Ishikawa (cell line): Measurements from ENCODE around the gene BICDL1.

Experiments used
- CEBPB ChIP-seq: IDR thresholded peaks from 2 replicates; pipeline ENCODE4 v1.6.1; 2012
- CREB1 ChIP-seq: IDR thresholded peaks from 2 replicates; pipeline ENCODE4 v1.6.1; 2012; ENCODE audit warnings: low read depth
- EGR1 ChIP-seq: IDR thresholded peaks from 2 replicates; pipeline ENCODE4 v1.6.1; 2012
- EP300 ChIP-seq: IDR thresholded peaks from 2 replicates; pipeline ENCODE4 v1.6.1; 2012; ENCODE audit warnings: borderline replicate concordance
- FOXM1 ChIP-seq: IDR thresholded peaks from 2 replicates; pipeline ENCODE4 v1.6.1; 2012; ENCODE audit warnings: low read depth, borderline replicate concordance
- MAX ChIP-seq: IDR thresholded peaks from 2 replicates; pipeline ENCODE4 v1.6.1; 2012
- NFIC ChIP-seq: IDR thresholded peaks from 2 replicates; pipeline ENCODE4 v1.6.1; 2012
- RAD21 ChIP-seq: IDR thresholded peaks from 2 replicates; pipeline ENCODE4 v1.6.1; 2012; ENCODE audit warnings: low read depth
- TAF1 ChIP-seq: IDR thresholded peaks from 2 replicates; pipeline ENCODE4 v1.6.1; 2012; ENCODE audit warnings: low read depth, mild to moderate bottlenecking
- TCF12 ChIP-seq: IDR thresholded peaks from 2 replicates; pipeline ENCODE4 v1.6.1; 2012; ENCODE audit warnings: low read depth
- TEAD4 ChIP-seq: IDR thresholded peaks from 2 replicates; pipeline ENCODE4 v1.6.1; 2012
- USF1 ChIP-seq: IDR thresholded peaks from 2 replicates; pipeline ENCODE4 v1.6.1; 2012
- YY1 ChIP-seq: IDR thresholded peaks from 2 replicates; pipeline ENCODE4 v1.6.1; 2012; ENCODE audit warnings: low read depth
- ZBTB7A ChIP-seq: IDR thresholded peaks from 2 replicates; pipeline ENCODE4 v1.6.1; 2012; ENCODE audit warnings: low read depth
- TF ChIP-seq, protein P1 (sequence below): IDR thresholded peaks from 2 replicates; pipeline ENCODE4 v1.6.1; 2012; ENCODE audit warnings: low read depth, mild to moderate bottlenecking

The BICDL1 gene

DNA sequence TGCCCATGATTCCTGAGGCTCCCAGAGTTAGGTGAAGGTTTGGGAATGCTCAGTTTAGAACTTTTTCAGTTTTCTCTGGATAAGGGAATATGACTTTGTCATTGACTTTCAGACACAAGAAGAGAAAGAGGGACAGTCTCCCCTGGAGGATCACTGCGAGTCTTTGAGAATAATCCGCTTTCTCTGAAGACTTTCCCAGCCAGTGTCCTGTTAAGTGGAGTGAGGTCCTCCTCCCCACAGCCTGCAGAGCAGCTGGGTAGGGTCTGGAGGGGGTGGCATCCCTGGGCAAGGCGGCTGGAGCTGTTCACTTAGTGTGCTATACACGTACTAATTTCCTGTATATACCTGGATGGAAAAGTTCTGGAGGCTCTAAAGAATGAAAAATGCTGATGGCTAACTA is 136.0 kb downstream of the BICDL1 start:
- TF ChIP-seq TCF12 (no peak), NFIC (no peak)
- TF ChIP-seq, protein P1, sequence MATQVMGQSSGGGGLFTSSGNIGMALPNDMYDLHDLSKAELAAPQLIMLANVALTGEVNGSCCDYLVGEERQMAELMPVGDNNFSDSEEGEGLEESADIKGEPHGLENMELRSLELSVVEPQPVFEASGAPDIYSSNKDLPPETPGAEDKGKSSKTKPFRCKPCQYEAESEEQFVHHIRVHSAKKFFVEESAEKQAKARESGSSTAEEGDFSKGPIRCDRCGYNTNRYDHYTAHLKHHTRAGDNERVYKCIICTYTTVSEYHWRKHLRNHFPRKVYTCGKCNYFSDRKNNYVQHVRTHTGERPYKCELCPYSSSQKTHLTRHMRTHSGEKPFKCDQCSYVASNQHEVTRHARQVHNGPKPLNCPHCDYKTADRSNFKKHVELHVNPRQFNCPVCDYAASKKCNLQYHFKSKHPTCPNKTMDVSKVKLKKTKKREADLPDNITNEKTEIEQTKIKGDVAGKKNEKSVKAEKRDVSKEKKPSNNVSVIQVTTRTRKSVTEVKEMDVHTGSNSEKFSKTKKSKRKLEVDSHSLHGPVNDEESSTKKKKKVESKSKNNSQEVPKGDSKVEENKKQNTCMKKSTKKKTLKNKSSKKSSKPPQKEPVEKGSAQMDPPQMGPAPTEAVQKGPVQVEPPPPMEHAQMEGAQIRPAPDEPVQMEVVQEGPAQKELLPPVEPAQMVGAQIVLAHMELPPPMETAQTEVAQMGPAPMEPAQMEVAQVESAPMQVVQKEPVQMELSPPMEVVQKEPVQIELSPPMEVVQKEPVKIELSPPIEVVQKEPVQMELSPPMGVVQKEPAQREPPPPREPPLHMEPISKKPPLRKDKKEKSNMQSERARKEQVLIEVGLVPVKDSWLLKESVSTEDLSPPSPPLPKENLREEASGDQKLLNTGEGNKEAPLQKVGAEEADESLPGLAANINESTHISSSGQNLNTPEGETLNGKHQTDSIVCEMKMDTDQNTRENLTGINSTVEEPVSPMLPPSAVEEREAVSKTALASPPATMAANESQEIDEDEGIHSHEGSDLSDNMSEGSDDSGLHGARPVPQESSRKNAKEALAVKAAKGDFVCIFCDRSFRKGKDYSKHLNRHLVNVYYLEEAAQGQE: no peak

GRCh38 chr12:120125792-120126634 is 137.0 kb downstream of the BICDL1 start:
- TF ChIP-seq RAD21: no peak
- no peak for TF ChIP-seq USF1
- TF ChIP-seq, protein P1: no peak

- TF ChIP-seq RAD21 (no peak), MAX (no peak), CREB1 (no peak), TAF1 (no peak), FOXM1 (no peak), CEBPB (no peak), TEAD4 (no peak), TCF12 (no peak), ZBTB7A (no peak), NFIC (no peak), EP300 (no peak), YY1 (no peak), USF1 (no peak), EGR1 (no peak)
- TF ChIP-seq, protein P1: no peak
Measured at GRCh38 chr12:120126635-120127005, 137.6 kb downstream of the BICDL1 start.

DNA sequence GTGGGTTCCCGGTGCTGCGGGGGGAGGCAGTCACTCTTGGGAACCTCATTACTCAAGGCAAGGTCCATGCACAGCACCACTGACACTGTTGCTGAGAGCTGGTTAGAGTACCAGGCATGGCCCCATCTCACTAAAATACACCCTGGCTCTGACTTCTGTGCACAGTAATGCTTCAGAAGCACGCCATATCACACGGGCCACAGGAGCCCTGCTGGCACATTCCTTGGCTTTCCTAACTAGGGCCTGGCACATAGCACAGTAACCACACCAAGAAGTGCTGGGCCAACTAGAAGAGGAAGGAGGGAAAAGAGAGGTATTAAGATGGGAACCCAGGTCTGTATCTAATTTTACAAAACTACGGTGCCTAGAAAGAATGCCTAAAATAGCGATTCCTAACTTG is 141.0 kb downstream of the BICDL1 start:
- TF ChIP-seq RAD21: no peak
- no peak for TF ChIP-seq YY1
- no peak for TF ChIP-seq USF1
- no peak for TF ChIP-seq EGR1

DNA sequence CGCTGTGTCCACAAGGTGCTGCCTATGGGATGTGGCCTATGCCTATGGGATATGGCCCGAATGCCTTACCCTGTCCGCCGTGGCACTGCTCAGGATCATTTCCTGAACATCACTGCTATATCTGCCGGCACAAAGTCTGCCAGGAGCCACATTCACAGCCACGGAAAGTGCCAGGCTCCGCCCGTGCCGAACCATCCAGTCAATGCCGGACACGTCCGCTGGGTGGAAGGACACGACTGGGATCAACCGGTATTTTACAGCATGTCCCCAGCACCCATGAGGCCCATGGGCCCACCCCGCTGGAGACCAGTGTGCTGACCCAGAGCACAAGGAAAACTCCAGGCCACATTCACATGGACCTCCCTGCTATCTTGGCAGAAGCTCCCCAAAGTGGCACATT is 142.1 kb downstream of the BICDL1 start:
- TF ChIP-seq ZBTB7A (no peak), EP300 (no peak), CEBPB (no peak), YY1 (no peak), TCF12 (no peak)
